ENCODE results near the gene MARCHF10. TPM values are rescaled to one million over a fixed set of nuclear protein-coding genes. Genes with fewer than 3 reads are reported as not detected.

The MARCHF10 gene
- total RNA-seq, 2 donors from 2014 or later, result 0.26 to 0.80 TPM

DNA sequence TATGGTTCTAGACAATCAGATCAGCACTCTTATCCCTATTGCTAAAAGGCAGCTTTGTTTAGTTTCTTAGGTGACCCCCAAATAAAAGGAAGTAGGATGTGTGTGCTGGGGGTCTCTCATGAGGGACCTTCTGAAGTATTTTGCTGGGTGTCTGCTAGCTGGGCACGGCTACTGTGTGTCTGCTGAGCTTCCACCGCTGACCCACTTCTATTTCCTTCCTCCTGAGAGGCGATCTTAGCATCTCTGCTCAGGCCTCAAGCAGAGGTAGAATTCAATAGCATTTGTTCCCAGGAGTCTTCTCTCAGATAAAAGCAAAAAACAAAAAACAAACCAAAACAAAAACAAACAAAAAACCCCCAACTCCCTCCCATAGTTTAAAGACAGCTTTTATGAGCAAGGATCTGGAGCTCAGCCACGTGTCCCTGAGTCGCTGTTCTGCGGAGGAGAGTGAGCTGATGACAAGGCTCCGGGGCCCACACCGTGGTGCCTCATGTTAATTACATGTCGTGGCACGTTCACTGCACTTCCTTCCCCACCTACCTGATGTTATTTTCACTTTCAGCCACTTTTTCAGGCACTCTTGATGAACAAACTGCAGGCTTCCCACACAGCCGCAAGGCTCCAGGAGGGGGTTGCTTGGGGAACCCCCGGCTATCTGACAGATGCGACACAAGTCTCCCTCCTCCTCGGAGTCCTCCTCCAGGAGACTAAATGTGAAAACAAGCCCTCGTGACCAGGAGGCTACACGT, 83.5 kb downstream of the MARCHF10 start:
- Mint-ChIP-seq H3K27ac (peak overlapping the region; percentile 99), H3K4me1 (peaks cover 33% of the 10 kb centered on the region), H3K4me3 (peak overlapping the region; percentile 85), H3K36me3 (ENCODE audit: low read depth) (peaks cover 5% of the 10 kb centered on the region), H3K27me3 (no peaks in the 10 kb centered on the region)
- DNase-seq, result peak; percentile 39 to 53 (median 47)
- peak; percentile 94 for ATAC-seq
- H3K9me3 ChIP-seq (ENCODE audit: control insufficient read depth, low read length, poor library complexity, severe bottlenecking), result no peaks in the 10 kb centered on the region

DNA sequence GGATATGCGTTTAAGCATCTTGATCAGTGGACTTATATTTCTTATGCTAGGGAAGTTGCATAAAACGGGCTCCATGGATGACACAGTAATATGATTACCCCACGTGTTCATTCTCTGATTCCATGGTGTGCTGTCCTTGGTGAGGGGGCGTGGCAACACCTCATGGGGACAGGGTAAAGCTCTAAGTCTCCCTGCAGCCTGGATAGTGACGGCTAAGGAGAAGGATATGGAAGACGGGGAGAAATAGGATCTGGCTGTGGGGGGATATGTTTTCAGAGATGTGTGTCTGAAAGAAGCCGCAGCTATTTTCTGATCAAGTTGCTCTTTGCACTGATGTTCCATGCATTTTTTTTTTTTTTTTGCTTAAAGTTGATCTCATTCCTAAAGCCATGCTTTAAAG, 84.3 kb downstream of the MARCHF10 start:
- no peak for ATAC-seq
- no peaks in the 10 kb centered on the region for H3K27me3 Mint-ChIP-seq
- no peaks in the 10 kb centered on the region for H3K9me3 ChIP-seq (ENCODE audit: control insufficient read depth, low read length, poor library complexity, severe bottlenecking)
- peak overlapping the region; percentile 88 for H3K4me3 Mint-ChIP-seq
- DNase-seq, result no peak
- H3K4me1 Mint-ChIP-seq, result peaks cover 37% of the 10 kb centered on the region
- peak overlapping the region; percentile 99 for H3K27ac Mint-ChIP-seq
- H3K36me3 Mint-ChIP-seq (ENCODE audit: low read depth), result peaks cover 5% of the 10 kb centered on the region

GRCh38 chr17:62722625-62723024, 85.5 kb downstream of the MARCHF10 start:
- Mint-ChIP-seq H3K27ac (peak overlapping the region; percentile 99), H3K27me3 (no peaks in the 10 kb centered on the region), H3K36me3 (ENCODE audit: low read depth) (peaks cover 7% of the 10 kb centered on the region), H3K4me1 (peaks cover 45% of the 10 kb centered on the region), H3K4me3 (no peak overlapping the region)
- DNase-seq (no peak), ATAC-seq (no peak)
- no peaks in the 10 kb centered on the region for H3K9me3 ChIP-seq (ENCODE audit: control insufficient read depth, low read length, poor library complexity, severe bottlenecking)

DNA sequence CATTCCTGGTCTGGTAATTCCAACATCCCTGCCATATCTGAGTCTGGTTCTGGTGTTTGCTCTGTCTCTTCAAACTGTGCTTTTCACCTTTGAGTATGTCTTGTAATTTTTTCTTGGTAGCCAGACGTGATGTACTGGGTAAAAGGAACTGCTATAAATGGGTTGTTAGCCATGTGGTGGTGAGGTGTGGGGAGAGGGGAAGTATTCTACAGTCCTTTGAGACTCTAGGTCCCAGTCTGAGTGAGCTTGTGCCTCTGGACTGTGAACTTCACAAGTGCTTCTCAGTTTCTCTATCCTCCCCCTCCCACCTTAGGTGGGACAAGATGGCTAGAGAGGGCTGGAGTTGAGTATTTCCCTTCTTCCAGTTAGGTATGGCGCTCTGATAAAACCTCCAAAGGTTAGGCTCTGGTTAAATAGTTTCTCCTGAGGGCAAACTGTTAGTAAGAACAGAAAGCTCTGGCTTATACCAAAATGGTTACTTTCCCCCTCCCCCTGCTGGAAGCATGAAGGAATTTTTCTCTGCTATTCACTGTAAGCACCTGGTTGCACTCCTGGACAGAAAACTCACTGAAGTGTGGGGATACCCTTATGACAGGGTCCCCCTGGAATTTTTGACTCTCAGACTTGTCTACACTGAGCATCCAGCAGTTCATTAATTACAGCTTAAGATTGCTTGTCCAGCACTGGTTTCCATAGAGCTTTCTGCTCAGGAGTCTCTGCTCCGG, 87.8 kb downstream of the MARCHF10 start:
- ATAC-seq (no peak), DNase-seq (no peak)
- no peaks in the 10 kb centered on the region for H3K27me3 Mint-ChIP-seq
- no peaks in the 10 kb centered on the region for H3K9me3 ChIP-seq (ENCODE audit: control insufficient read depth, low read length, poor library complexity, severe bottlenecking)
- peak overlapping the region; percentile 65 for H3K27ac Mint-ChIP-seq
- H3K4me1 Mint-ChIP-seq, result peaks cover 39% of the 10 kb centered on the region
- peaks cover 5% of the 10 kb centered on the region for H3K36me3 Mint-ChIP-seq (ENCODE audit: low read depth)
- H3K4me3 Mint-ChIP-seq, result no peak overlapping the region

DNA sequence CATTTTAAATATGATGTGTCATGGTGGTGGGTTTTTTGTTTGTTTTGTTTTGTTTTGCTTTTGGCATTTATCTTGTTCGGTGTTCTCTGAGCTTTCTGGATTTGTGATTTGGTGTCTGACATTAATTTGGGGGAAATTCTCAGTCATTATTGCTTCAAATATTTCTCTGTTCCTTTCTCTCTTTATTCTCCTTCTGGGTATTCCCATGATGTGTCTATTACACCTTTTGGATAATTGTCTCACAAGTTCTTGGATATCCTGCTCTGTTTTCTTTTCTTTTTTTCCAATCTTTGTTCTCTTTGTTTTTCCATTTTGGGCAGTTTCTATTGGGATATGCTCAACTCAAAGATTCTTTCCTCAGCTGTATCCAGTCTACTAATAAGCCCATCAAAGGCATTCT, 88.5 kb downstream of the MARCHF10 start:
- Mint-ChIP-seq H3K4me3 (no peak overlapping the region), H3K4me1 (peaks cover 34% of the 10 kb centered on the region), H3K36me3 (ENCODE audit: low read depth) (peaks cover 5% of the 10 kb centered on the region), H3K27ac (peak overlapping the region; percentile 47), H3K27me3 (no peaks in the 10 kb centered on the region)
- ATAC-seq, result no peak
- H3K9me3 ChIP-seq (ENCODE audit: control insufficient read depth, low read length, poor library complexity, severe bottlenecking), result no peaks in the 10 kb centered on the region
- no peak for DNase-seq

DNA sequence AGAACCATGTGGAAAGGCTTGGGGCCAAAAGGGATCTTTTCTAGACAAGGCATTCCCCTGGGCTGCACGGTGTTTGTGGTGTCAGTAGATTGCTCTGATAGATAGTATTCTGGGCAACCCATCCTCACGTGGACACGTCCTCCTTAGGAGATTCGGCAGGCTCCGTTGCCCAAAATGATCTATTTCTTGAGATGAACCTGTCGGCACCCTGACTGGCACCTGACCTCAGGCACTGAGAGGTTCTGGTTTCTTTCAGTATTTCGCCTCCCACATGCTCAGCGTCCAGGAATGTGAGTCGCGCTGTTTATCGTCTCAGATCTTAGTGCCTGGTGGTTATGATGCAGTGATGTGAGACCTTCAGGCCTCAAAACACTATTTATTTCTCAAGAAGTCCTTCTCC, 89.7 kb downstream of the MARCHF10 start:
- Mint-ChIP-seq H3K27ac (peak overlapping the region; percentile 47), H3K27me3 (no peaks in the 10 kb centered on the region), H3K36me3 (ENCODE audit: low read depth) (peaks cover 5% of the 10 kb centered on the region), H3K4me1 (peaks cover 23% of the 10 kb centered on the region), H3K4me3 (no peak overlapping the region)
- no peaks in the 10 kb centered on the region for H3K9me3 ChIP-seq (ENCODE audit: control insufficient read depth, low read length, poor library complexity, severe bottlenecking)
- no peak for ATAC-seq
- no peak for DNase-seq

- Mint-ChIP-seq H3K4me1 (peaks cover 21% of the 10 kb centered on the region), H3K27me3 (no peaks in the 10 kb centered on the region), H3K36me3 (ENCODE audit: low read depth) (peaks cover 5% of the 10 kb centered on the region), H3K4me3 (no peak overlapping the region), H3K27ac (no peak overlapping the region)
- no peak for DNase-seq
- ATAC-seq, result no peak
- H3K9me3 ChIP-seq (ENCODE audit: control insufficient read depth, low read length, poor library complexity, severe bottlenecking), result no peaks in the 10 kb centered on the region
Observed at GRCh38 chr17:62717889-62718288, 90.2 kb downstream of the MARCHF10 start.

DNA sequence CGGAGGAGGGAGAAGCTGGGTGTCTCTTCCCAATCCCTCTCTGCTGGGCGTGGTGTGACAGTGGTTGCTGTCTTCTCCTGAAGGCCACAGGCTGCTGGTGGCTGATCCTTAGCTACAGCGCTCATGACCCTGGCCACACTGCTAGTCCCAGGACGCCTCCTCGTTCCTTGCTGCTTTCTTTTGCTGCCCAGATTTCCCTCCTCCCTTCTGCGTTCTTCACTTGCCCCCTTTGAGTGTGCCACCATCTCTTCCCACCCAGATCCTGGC, 90.6 kb downstream of the MARCHF10 start:
- no peaks in the 10 kb centered on the region for H3K27me3 Mint-ChIP-seq
- ATAC-seq, result no peak
- no peak overlapping the region for H3K4me3 Mint-ChIP-seq
- no peak overlapping the region for H3K27ac Mint-ChIP-seq
- peaks cover 21% of the 10 kb centered on the region for H3K4me1 Mint-ChIP-seq
- H3K9me3 ChIP-seq (ENCODE audit: control insufficient read depth, low read length, poor library complexity, severe bottlenecking), result no peaks in the 10 kb centered on the region
- DNase-seq, result no peak
- H3K36me3 Mint-ChIP-seq (ENCODE audit: low read depth), result peaks cover 5% of the 10 kb centered on the region

GRCh38 chr17:62716834-62717588, 91.1 kb downstream of the MARCHF10 start:
- Mint-ChIP-seq H3K4me3 (no peak overlapping the region), H3K27ac (no peak overlapping the region), H3K4me1 (peaks cover 21% of the 10 kb centered on the region), H3K27me3 (no peaks in the 10 kb centered on the region), H3K36me3 (ENCODE audit: low read depth) (peaks cover 5% of the 10 kb centered on the region)
- no peak for ATAC-seq
- DNase-seq, result no peak
- H3K9me3 ChIP-seq (ENCODE audit: control insufficient read depth, low read length, poor library complexity, severe bottlenecking), result no peaks in the 10 kb centered on the region

- Mint-ChIP-seq H3K27ac (no peak overlapping the region), H3K4me3 (no peak overlapping the region), H3K27me3 (no peaks in the 10 kb centered on the region), H3K36me3 (ENCODE audit: low read depth) (peaks cover 5% of the 10 kb centered on the region), H3K4me1 (peaks cover 21% of the 10 kb centered on the region)
- DNase-seq (no peak), ATAC-seq (no peak)
- no peaks in the 10 kb centered on the region for H3K9me3 ChIP-seq (ENCODE audit: control insufficient read depth, low read length, poor library complexity, severe bottlenecking)
Observed at GRCh38 chr17:62715882-62716390, 92.2 kb downstream of the MARCHF10 start.

- peaks cover 2% of the 10 kb centered on the region for H3K36me3 Mint-ChIP-seq (ENCODE audit: low read depth)
- H3K4me3 Mint-ChIP-seq, result no peak overlapping the region
- H3K27ac Mint-ChIP-seq, result no peak overlapping the region
- no peak for ATAC-seq
- H3K9me3 ChIP-seq (ENCODE audit: control insufficient read depth, low read length, poor library complexity, severe bottlenecking), result no peaks in the 10 kb centered on the region
- DNase-seq, result no peak
- peaks cover 13% of the 10 kb centered on the region for H3K4me1 Mint-ChIP-seq
- H3K27me3 Mint-ChIP-seq, result no peaks in the 10 kb centered on the region
Observed at GRCh38 chr17:62714016-62714777, 93.9 kb downstream of the MARCHF10 start.

GRCh38 chr17:62713086-62713881, 94.8 kb downstream of the MARCHF10 start:
- DNase-seq (no peak), ATAC-seq (no peak)
- Mint-ChIP-seq H3K4me3 (no peak overlapping the region), H3K36me3 (ENCODE audit: low read depth) (no peaks in the 10 kb centered on the region), H3K27me3 (no peaks in the 10 kb centered on the region), H3K27ac (no peak overlapping the region), H3K4me1 (peaks cover 6% of the 10 kb centered on the region)
- H3K9me3 ChIP-seq (ENCODE audit: control insufficient read depth, low read length, poor library complexity, severe bottlenecking), result no peaks in the 10 kb centered on the region
